NCI-H2107 treated with DMSO at 0.1 percent for 48 hours (cell line): Measurements from ENCODE around the gene BHMT2.

Source experiments
- DNase-seq: peaks from one replicate; lab custom pipeline; 2025; ENCODE audit not compliant: unreplicated experiment; lab: John Stamatoyannopoulos, UW

The BHMT2 gene

GRCh38 chr5:79059674-79060073 lies 9.9 kb upstream of the BHMT2 start:
- no peak for DNase-seq

- no peak for DNase-seq
Measured at GRCh38 chr5:79062436-79062835, 7.1 kb upstream of the BHMT2 start.

GRCh38 chr5:79070350-79070667 lies 742 bp downstream of the BHMT2 start:
- DNase-seq, result no peak

GRCh38 chr5:79074641-79075040 lies 5.1 kb downstream of the BHMT2 start:
- no peak for DNase-seq

GRCh38 chr5:79075646-79076426 lies 6.3 kb downstream of the BHMT2 start:
- DNase-seq, result no peak

GRCh38 chr5:79076819-79077218 lies 7.3 kb downstream of the BHMT2 start:
- DNase-seq, result no peak

GRCh38 chr5:79077680-79078365 lies 8.3 kb downstream of the BHMT2 start:
- no peak for DNase-seq

- no peak for DNase-seq
Measured at GRCh38 chr5:79080804-79081203, 11.2 kb downstream of the BHMT2 start.

GRCh38 chr5:79081779-79082178 lies 12.2 kb downstream of the BHMT2 start:
- DNase-seq, result no peak

GRCh38 chr5:79086116-79086515 lies 16.5 kb downstream of the BHMT2 start:
- no peak for DNase-seq

- DNase-seq, result no peak
Measured at GRCh38 chr5:79088507-79088906, 18.9 kb downstream of the BHMT2 start.

- no peak for DNase-seq
Measured at GRCh38 chr5:79091064-79091463, 21.5 kb downstream of the BHMT2 start.

GRCh38 chr5:79093762-79094161 lies 24.2 kb downstream of the BHMT2 start:
- no peak for DNase-seq

GRCh38 chr5:79105868-79106267 lies 36.3 kb downstream of the BHMT2 start:
- no peak for DNase-seq

GRCh38 chr5:79107020-79107796 lies 37.6 kb downstream of the BHMT2 start:
- no peak for DNase-seq

GRCh38 chr5:79108086-79108485 lies 38.5 kb downstream of the BHMT2 start:
- DNase-seq, result no peak

- DNase-seq, result no peak
Measured at GRCh38 chr5:79108792-79109191, 39.2 kb downstream of the BHMT2 start.

- no peak for DNase-seq
Measured at GRCh38 chr5:79109527-79110492, 40.2 kb downstream of the BHMT2 start.

- no peak for DNase-seq
Measured at GRCh38 chr5:79111387-79111959, 41.9 kb downstream of the BHMT2 start, which contains the start of gene BHMT. BHMT (plus strand) TSS chr5:79111809; CDS start chr5:79111886, 77 bp downstream.

GRCh38 chr5:79111960-79112702 lies 42.6 kb downstream of the BHMT2 start:
- DNase-seq, result no peak
